Measurements from ENCODE around the gene HEATR5B.
"Not testable (repeated sequence)": the region's sequence is repeated elsewhere in the genome, so short reads cannot be mapped to it uniquely, and the experiment has no call there.

HEATR5B gene

GRCh38 chr2:36976065-36976464 lies 108.1 kb downstream of the HEATR5B start:
- no peak for DNase-seq

GRCh38 chr2:36975306-36975705 lies 108.9 kb downstream of the HEATR5B start:
- DNase-seq = no peak

GRCh38 chr2:36973320-36973719 lies 110.9 kb downstream of the HEATR5B start:
- no peak for DNase-seq

- DNase-seq = no peak
Observed at GRCh38 chr2:36971990-36972389, 112.2 kb downstream of the HEATR5B start.

DNA sequence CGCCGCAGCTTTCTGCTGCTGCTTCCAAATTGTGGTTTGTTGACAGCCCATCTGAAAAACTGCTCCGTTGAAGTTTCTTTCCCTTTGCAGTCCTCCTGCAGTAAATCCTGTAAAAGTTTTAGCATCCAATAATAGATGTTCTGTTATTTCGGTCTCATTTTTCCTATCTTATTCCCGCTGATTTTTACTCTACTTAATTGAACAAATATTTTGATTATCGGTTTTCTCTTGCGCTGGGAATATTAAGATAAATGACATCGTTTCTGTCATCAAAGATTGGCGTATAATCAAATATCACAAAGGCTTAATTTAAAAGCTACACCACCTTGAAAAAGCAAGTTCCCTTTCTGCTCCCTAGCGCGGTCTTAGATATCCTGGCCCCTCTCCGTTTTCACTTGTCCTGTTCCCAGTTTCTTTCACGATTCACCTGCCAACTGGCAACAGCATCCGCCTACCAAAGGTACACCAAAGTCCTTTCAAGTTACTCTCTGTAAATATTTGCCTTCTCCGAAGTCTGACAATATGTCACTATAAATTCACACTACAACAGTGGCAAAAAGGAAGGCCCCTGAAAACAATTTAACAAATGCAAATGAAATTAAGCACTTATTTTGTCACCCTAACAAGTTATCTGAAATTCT lies 116.8 kb downstream of the HEATR5B start:
- DNase-seq = no peak

- DNase-seq = peak; percentile 97
Observed at GRCh38 chr2:36966370-36967235, 117.6 kb downstream of the HEATR5B start, which contains the start of gene STRN. STRN (minus strand) TSS chr2:36966536; CDS start chr2:36966463, 73 bp downstream.

- DNase-seq = peak; percentile 29
Observed at GRCh38 chr2:36965751-36966369, 118.3 kb downstream of the HEATR5B start.

DNA sequence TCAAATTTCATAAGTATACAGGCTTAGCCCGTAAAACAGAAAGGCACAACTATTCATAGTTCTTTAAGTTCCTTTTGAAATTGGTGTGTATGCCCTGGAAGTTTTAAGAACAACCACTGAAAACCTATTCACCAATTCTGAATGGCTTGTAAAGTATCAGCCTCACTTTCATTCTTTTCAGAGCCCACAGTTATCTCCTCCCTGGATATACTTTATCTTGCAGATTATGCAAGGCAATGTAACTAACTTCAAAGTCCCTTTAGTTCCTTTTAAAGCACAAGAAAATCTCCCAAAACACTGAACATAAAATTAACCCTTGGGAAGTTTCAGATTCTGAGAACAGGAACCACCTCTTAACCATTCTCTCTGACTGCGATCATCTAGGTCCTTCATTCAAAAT lies 119.0 kb downstream of the HEATR5B start:
- no peak for DNase-seq

GRCh38 chr2:36964496-36965058 lies 119.6 kb downstream of the HEATR5B start:
- no peak for DNase-seq

DNA sequence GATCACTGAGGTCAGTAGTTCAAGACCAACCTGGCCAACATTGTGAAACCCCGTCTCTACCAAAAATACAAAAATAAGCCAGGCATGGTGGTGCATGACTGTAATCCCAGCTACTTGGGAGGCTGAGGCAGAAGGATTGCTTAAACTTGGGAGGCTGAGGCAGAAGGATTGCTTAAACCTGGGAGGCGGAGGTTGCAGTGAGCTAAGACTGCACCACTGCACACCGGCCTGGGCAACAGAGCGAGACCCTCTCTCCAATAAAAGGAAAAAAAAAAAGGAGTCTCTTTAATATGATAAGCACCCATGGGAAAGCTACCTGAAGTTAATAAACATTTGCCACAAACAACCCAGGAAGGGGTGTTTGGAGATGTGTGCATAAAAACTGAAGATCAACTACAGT lies 120.4 kb downstream of the HEATR5B start:
- no peak for DNase-seq

DNA sequence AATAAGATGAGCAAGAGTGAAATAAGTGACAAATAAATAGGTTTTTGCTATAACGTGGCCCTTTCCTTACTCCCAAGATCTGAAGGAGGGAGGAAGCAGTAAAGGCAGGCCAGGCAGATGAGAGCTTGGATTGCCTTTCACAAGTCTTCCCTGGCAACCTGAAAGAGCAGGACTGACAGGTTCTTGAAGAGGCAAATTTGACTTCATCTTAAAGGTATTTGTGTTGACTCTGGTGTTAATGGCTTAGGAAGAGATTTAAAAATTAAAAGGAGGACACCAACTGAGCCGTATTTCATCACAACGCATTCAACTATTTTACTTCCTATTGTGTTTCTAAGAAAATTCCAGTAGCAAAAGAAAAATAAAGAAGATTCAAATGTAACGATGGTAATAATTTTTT lies 121.1 kb downstream of the HEATR5B start:
- DNase-seq = no peak

DNA sequence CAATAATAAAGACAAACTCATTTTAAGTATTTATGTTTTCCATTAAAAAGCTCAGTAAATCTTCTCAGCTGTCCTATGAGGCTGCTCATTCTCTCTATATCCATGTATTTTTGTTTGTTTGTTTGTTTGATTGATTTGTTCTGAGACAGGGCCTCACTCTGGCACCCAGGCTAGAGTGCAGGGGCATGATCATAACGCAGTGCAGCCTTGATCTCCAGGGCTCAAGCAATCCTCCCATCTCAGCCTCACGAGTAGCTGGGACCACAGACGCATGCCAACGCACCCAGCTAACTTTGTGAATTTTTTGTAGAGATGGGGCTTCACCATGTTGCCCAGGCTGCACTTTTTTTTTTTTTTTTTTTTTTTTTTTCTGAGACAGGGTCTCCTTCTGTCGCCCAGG lies 123.4 kb downstream of the HEATR5B start:
- no peak for DNase-seq

DNA sequence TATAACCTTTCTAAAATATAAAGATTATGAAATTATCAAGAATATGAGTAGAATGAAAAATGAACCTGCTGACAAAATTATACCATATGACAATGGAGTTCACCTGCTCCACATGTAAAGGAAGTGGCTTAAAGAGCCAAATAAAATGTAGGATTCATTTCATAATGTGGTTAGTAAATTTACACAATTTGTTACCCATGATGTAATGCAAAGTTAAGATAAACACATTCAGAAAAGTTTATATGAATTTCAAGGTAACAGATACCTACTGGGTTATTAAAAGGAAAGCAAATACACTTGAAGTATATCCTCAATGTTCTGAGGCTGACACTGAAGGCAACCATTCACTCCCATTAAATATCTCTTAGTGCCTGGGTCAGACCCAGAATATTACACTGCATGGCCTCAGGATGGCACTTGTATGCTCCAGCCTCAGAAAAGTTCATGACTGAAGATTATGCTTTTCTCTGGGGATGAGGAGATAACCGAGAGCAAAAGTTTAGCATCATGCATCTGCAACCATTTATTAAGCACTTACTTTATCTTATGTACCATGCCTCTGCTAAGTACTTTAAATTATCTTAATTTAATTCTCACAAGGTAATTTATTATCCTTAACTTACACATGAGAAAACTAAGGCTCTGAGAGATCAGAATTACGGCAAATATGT lies 124.0 kb downstream of the HEATR5B start:
- DNase-seq = no peak

GRCh38 chr2:36954977-36955607 lies 129.1 kb downstream of the HEATR5B start:
- no peak for DNase-seq

GRCh38 chr2:36952748-36953197 lies 131.4 kb downstream of the HEATR5B start:
- no peak for DNase-seq

- DNase-seq = no peak
Observed at GRCh38 chr2:36951574-36951973, 132.6 kb downstream of the HEATR5B start.

DNA sequence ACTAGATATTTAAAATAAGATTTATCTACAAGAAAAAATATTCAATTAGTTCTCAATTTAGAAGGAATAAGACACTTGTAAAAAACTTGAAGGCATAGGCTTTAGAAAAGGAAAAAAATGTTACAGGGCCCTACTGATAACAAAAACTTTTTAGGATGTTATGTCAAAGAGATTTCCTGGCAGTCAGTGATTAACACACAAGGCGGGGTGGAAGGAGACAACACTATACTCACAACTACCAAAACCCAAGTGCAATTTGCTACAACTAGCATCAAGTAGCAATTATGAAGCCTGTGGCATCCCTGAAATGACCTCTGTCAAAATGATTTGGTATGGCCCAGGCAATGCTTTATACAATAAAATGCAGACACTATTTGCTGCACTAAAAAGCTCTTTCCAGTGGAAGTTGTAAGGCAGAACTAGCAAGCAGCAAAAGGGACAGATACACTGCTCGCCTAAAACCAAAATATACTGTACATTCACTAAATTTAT lies 133.1 kb downstream of the HEATR5B start:
- DNase-seq = no peak

GRCh38 chr2:36949845-36950244 lies 134.3 kb downstream of the HEATR5B start:
- no peak for DNase-seq

- DNase-seq = not testable (repeated sequence)
Observed at GRCh38 chr2:36945240-36945639, 138.9 kb downstream of the HEATR5B start.

- DNase-seq = no peak
Observed at GRCh38 chr2:36941867-36942266, 142.3 kb downstream of the HEATR5B start.

DNA sequence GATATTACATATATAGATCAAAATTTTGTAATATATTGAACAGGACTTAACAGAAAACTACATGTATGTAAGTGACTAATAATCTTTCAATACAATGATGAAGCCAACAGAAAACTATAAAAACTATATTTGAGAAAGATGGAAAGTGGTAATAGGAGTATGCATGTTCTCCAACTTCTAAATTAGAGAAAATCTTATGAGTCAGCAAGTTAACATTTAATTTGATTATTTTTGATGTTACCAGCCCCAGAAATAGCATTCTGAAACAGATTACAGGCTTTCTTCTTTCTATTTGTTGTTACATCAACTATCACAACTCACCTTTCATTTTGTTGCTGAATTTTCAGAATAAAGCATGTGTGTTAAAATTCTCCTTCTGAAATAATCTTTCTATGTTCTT lies 147.6 kb downstream of the HEATR5B start:
- not testable (repeated sequence) for DNase-seq

DNA sequence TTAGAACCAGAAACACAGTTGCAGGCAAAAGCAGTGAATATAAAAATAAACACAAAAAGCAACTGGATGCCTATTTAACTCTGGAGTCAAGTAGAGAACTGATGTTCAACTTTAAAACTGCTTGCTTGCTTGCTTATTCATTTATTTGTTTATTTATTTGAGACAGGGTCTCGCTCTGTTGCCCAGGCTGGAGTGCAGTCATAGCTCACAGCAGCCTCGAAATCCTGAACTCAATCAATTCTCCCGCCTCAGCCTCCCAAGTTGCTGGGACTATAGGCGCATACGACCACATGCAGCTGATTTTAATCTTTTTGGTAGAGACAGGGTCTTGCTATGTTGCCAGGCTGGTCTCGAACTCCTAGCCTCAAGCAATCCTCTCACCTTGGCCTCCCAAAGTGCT lies 152.5 kb downstream of the HEATR5B start:
- DNase-seq = not testable (repeated sequence)
